GM23248 (cell line): ENCODE data around the gene CREB5. TPM values are rescaled to one million over a fixed set of nuclear protein-coding genes. Genes with fewer than 3 reads are reported as not detected.
A peak's percentile ranks its signal among the peaks of the same experiment; 100 is the strongest.

Source experiments
- DNase-seq: peaks from one replicate; pipeline ENCODE4 v3.0.0-alpha.2; 2015
- H2AFZ ChIP-seq: fragments of 200-600 bp; sonication (generic); 2 replicates; pipeline ENCODE4 v1.6.1; 2016; ENCODE audit warnings: antibody characterized with exemption
- H3F3A ChIP-seq: fragments of 200-600 bp; sonication (generic); 2 replicates; pipeline ENCODE4 v1.6.1; 2016; ENCODE audit warnings: mild to moderate bottlenecking, antibody characterized with exemption, mixed run types; ENCODE audit not compliant: insufficient read depth
- H3K27ac ChIP-seq: fragments of 200-600 bp; sonication (generic); 2 replicates; pipeline ENCODE4 v1.5.1; 2016; ENCODE audit warnings: mild to moderate bottlenecking
- H3K27me3 ChIP-seq: fragments of 200-600 bp; sonication (generic); replicated peaks from 2 replicates; pipeline ENCODE4 v1.6.1; 2016; ENCODE audit warnings: mild to moderate bottlenecking; ENCODE audit not compliant: insufficient read depth
- H3K36me3 ChIP-seq: fragments of 200-600 bp; sonication (generic); 2 replicates; pipeline ENCODE4 v1.6.1; 2016; ENCODE audit warnings: low read depth, mild to moderate bottlenecking
- H3K4me1 ChIP-seq: fragments of 200-600 bp; sonication (generic); 2 replicates; pipeline ENCODE4 v1.6.1; 2016; ENCODE audit warnings: mild to moderate bottlenecking; ENCODE audit not compliant: insufficient read depth
- H3K4me2 ChIP-seq: fragments of 200-600 bp; sonication (generic); one replicate; pipeline ENCODE4 v1.6.1; 2016; ENCODE audit warnings: mild to moderate bottlenecking; ENCODE audit not compliant: unreplicated experiment
- H3K4me3 ChIP-seq: fragments of 200-600 bp; sonication (generic); 2 replicates; pipeline ENCODE4 v1.5.1; 2016; ENCODE audit warnings: mild to moderate bottlenecking
- H3K79me2 ChIP-seq: fragments of 200-600 bp; sonication (generic); 2 replicates; pipeline ENCODE4 v1.6.1; 2016; ENCODE audit warnings: mild to moderate bottlenecking; ENCODE audit not compliant: insufficient read depth
- H3K9ac ChIP-seq: fragments of 200-600 bp; sonication (generic); 2 replicates; pipeline ENCODE4 v1.6.1; 2016; ENCODE audit warnings: mild to moderate bottlenecking
- H3K9me2 ChIP-seq: fragments of 200-600 bp; sonication (generic); 2 replicates; pipeline ENCODE4 v1.6.1; 2016; ENCODE audit warnings: mixed run types, mild to moderate bottlenecking, moderate library complexity; ENCODE audit not compliant: insufficient read depth
- H3K9me3 ChIP-seq: fragments of 200-600 bp; sonication (generic); one replicate; pipeline ENCODE4 v1.6.1; 2017; ENCODE audit warnings: low read depth
- H4K20me1 ChIP-seq: fragments of 200-600 bp; sonication (generic); 2 replicates; pipeline ENCODE4 v1.6.0; 2016; ENCODE audit not compliant: insufficient read depth
- EZH2 ChIP-seq: fragments of 200-600 bp; sonication (generic); IDR thresholded peaks from 2 replicates; pipeline ENCODE4 v1.6.1; 2018; ENCODE audit warnings: antibody characterized with exemption, mild to moderate bottlenecking; ENCODE audit not compliant: insufficient read depth, poor library complexity, severe bottlenecking
- EZH2phosphoT487 ChIP-seq: fragments of 200-600 bp; sonication (generic); IDR thresholded peaks from 2 replicates; pipeline ENCODE4 v1.6.1; 2018; ENCODE audit warnings: antibody characterized with exemption, moderate library complexity, mild to moderate bottlenecking, low read depth; ENCODE audit not compliant: insufficient read depth
- WGBS, 2 experiments: methylation state at CpG; one replicate each; pipeline ENCODE4 v1.1.6; 2015 to 2017; ENCODE audit warnings: low lambda C conversion rate in 2 of 2, low coverage in 1 of 2; ENCODE audit errors: missing lambda C conversion rate in 2 of 2; 5-methylcytosine and 5-hydroxymethylcytosine counted together
- in situ Hi-C: fragments of 300-500 bp; cut with MboI; formaldehyde crosslinking; loops from 2 replicates; pipeline ENCODE4 v1.15.0; 2020
- polyA plus RNA-seq: library from polyadenylated mRNA; unstranded; fragments of >200 nt; fragmentation: Nextera tagmentation; extraction: Ambion mirVana; gene quantifications from 2 replicates; pipeline ENCODE4 v1.2.1, GENCODE V29; 2016
- total RNA-seq: library from RNA; depleted of rRNA; stranded (reverse); fragments of >200 nt; shearing (Covaris generic); gene quantifications from 2 replicates; pipeline ENCODE4 v1.2.3, GENCODE V29; 2014

The CREB5 gene
- total and polyA plus RNA-seq, 2 experiments from 2014 or later: 13.6 to 19.2 TPM

GRCh38 chr7:28618383-28618782, 206.1 kb downstream of the CREB5 start:
- no peaks in the 10 kb centered on the region for H3K9me3 ChIP-seq
- H4K20me1 ChIP-seq: no peaks in the 10 kb centered on the region
- 97 to 98% methylated on average over 3 of the region's 3 CpGs for WGBS, 2 experiments
- no peak overlapping the region for H3K27ac ChIP-seq
- H3K4me1 ChIP-seq: peaks cover 9% of the 10 kb centered on the region
- no peak overlapping the region for H3K4me2 ChIP-seq
- no peak overlapping the region for H3K9ac ChIP-seq
- TF ChIP-seq EZH2: no peak
- no peak overlapping the region for H3K4me3 ChIP-seq
- H3K9me2 ChIP-seq: no peaks in the 10 kb centered on the region
- H2AFZ ChIP-seq: no peak overlapping the region
- DNase-seq: no peak
- no peaks in the 10 kb centered on the region for H3K27me3 ChIP-seq
- H3F3A ChIP-seq: no peaks in the 10 kb centered on the region
- no peaks in the 10 kb centered on the region for H3K36me3 ChIP-seq
- in situ Hi-C loops: no loop called here
- no peaks in the 10 kb centered on the region for H3K79me2 ChIP-seq

- H3K36me3 ChIP-seq: no peaks in the 10 kb centered on the region
These were observed 206.9 kb downstream of the CREB5 start for GRCh38 chr7:28619256-28619655.

GRCh38 chr7:28621369-28621841, 209.1 kb downstream of the CREB5 start:
- DNase-seq: no peak
- WGBS, 2 experiments: 93 to 96% methylated on average over 6 of the region's 6 CpGs
- in situ Hi-C loops: no loop called here
- Histone ChIP-seq H3K9me3 (no peaks in the 10 kb centered on the region), H2AFZ (no peak overlapping the region), H3K36me3 (no peaks in the 10 kb centered on the region), H3K27me3 (no peaks in the 10 kb centered on the region), H3K9me2 (no peaks in the 10 kb centered on the region), H3K4me3 (no peak overlapping the region), H3K9ac (no peak overlapping the region), H3K4me2 (no peak overlapping the region), H3K4me1 (peaks cover 21% of the 10 kb centered on the region), H3F3A (peaks cover 6% of the 10 kb centered on the region), H3K79me2 (no peaks in the 10 kb centered on the region), H3K27ac (no peak overlapping the region), H4K20me1 (no peaks in the 10 kb centered on the region)
- no peak for TF ChIP-seq EZH2phosphoT487
- no peak for TF ChIP-seq EZH2

More at GRCh38 chr7:28619256-28619655, 206.9 kb downstream of the CREB5 start:
- H3K27me3 ChIP-seq: no peaks in the 10 kb centered on the region
- 0 out of 2 replicates have a peak, but pooled peaks cover 3% of the 10 kb centered on the region for H3F3A ChIP-seq
- no peaks in the 10 kb centered on the region for H3K79me2 ChIP-seq
- no peak overlapping the region for H2AFZ ChIP-seq
- H3K27ac ChIP-seq: no peak overlapping the region
- 95 to 97% methylated on average over 3 of the region's 3 CpGs for WGBS, 2 experiments
- H3K9ac ChIP-seq: no peak overlapping the region
- peaks cover 18% of the 10 kb centered on the region for H3K4me1 ChIP-seq
- no peak overlapping the region for H3K4me2 ChIP-seq
- no peak for DNase-seq
- in situ Hi-C loops: no loop called here
- TF ChIP-seq EZH2: no peak
- no peak for TF ChIP-seq EZH2phosphoT487
- H3K9me3 ChIP-seq: no peaks in the 10 kb centered on the region
- no peaks in the 10 kb centered on the region for H4K20me1 ChIP-seq
- no peaks in the 10 kb centered on the region for H3K9me2 ChIP-seq
- no peak overlapping the region for H3K4me3 ChIP-seq

GRCh38 chr7:28623105-28623730, 210.9 kb downstream of the CREB5 start:
- Histone ChIP-seq H3K9me2 (no peaks in the 10 kb centered on the region), H3F3A (peaks cover 23% of the 10 kb centered on the region), H3K9ac (peak overlapping the region; percentile 18; the same call in 1 of the 2 replicates), H3K4me3 (no peak overlapping the region), H3K27me3 (no peaks in the 10 kb centered on the region), H3K9me3 (no peaks in the 10 kb centered on the region), H2AFZ (no peak overlapping the region), H3K4me1 (peaks cover 39% of the 10 kb centered on the region), H4K20me1 (no peaks in the 10 kb centered on the region), H3K79me2 (no peaks in the 10 kb centered on the region), H3K36me3 (no peaks in the 10 kb centered on the region), H3K4me2 (peak overlapping the region; percentile 54), H3K27ac (peak overlapping the region; percentile 44)
- DNase-seq: peak; percentile 86
- 44 to 52% methylated on average over 5 of the region's 5 CpGs for WGBS, 2 experiments
- in situ Hi-C loops: no loop called here
- TF ChIP-seq EZH2: no peak
- TF ChIP-seq EZH2phosphoT487: no peak
